Mesenteric fat pad (tissue), 1 donor: ENCODE data around the gene ZSCAN2. TPM values are rescaled to one million over a fixed set of nuclear protein-coding genes. Genes with fewer than 3 reads are reported as not detected.

ENCODE experiments used
- DNase-seq: peaks from one replicate; pipeline ENCODE4 v3.0.0-alpha.2; 2020; ENCODE audit warnings: low spot score
- total RNA-seq: library from RNA; stranded (reverse); fragmentation: NEBNext Ultra II Directional; extraction: Animal tissue kit (Norgen Biotek cat#: 25700); gene quantifications from one replicate; pipeline ENCODE4 v1.2.1, GENCODE V29; 2021
- donor health status: DM: yes; HTN: yes; CAD: no.

The ZSCAN2 gene
- total RNA-seq, 1 donor from 2014 or later = 7.9 TPM

- no peak for DNase-seq
These were observed 2.6 kb upstream of the ZSCAN2 start for GRCh38 chr15:84598250-84598649.

- DNase-seq = peak; percentile 16
These were observed 1.8 kb upstream of the ZSCAN2 start for GRCh38 chr15:84598993-84599392.

- DNase-seq = peak; percentile 41
These were observed 903 bp upstream of the ZSCAN2 start for GRCh38 chr15:84599906-84600305.

GRCh38 chr15:84600331-84600686 is 500 bp upstream of the ZSCAN2 start:
- peak; percentile 90 for DNase-seq

GRCh38 chr15:84601555-84601838 is 688 bp downstream of the ZSCAN2 start:
- DNase-seq = no peak

- no peak for DNase-seq
These were observed 3.0 kb downstream of the ZSCAN2 start for GRCh38 chr15:84603630-84604379.

GRCh38 chr15:84604826-84605553 is 4.2 kb downstream of the ZSCAN2 start:
- no peak for DNase-seq

- DNase-seq = no peak
These were observed 4.7 kb downstream of the ZSCAN2 start for GRCh38 chr15:84605554-84605882.

GRCh38 chr15:84606653-84607120 is 5.9 kb downstream of the ZSCAN2 start:
- DNase-seq = no peak

- no peak for DNase-seq
These were observed 8.0 kb downstream of the ZSCAN2 start for GRCh38 chr15:84608707-84609284.

- DNase-seq = peak; percentile 43
These were observed 9.2 kb downstream of the ZSCAN2 start for GRCh38 chr15:84609818-84610525.

GRCh38 chr15:84611631-84612030 is 10.8 kb downstream of the ZSCAN2 start:
- DNase-seq = no peak

- peak; percentile 35 for DNase-seq
These were observed 15.4 kb downstream of the ZSCAN2 start for GRCh38 chr15:84616235-84616634.

GRCh38 chr15:84620626-84621025 is 19.8 kb downstream of the ZSCAN2 start:
- no peak for DNase-seq

- no peak for DNase-seq
These were observed 20.7 kb downstream of the ZSCAN2 start for GRCh38 chr15:84621358-84621979.

- DNase-seq = no peak
These were observed 23.6 kb downstream of the ZSCAN2 start for GRCh38 chr15:84624359-84624758.

- no peak for DNase-seq
These were observed 24.3 kb downstream of the ZSCAN2 start for GRCh38 chr15:84625123-84625522.

GRCh38 chr15:84629033-84629432 is 28.2 kb downstream of the ZSCAN2 start:
- DNase-seq = no peak

GRCh38 chr15:84631706-84632272 is 31.0 kb downstream of the ZSCAN2 start:
- DNase-seq = no peak

GRCh38 chr15:84633311-84634227 is 32.8 kb downstream of the ZSCAN2 start:
- peak; percentile 92 for DNase-seq
